ENCODE results near the gene GABPB1.

- TF ChIP-seq CTCF (conservative IDR thresholded peaks at IDR 0.05; ENCODE audit: low read depth, low read length) (no peak), EZH2 (IDR thresholded peaks at IDR 0.05; ENCODE audit: borderline replicate concordance, low read depth, low read length, poor library complexity, severe bottlenecking) (no peak)
These were observed 25.1 kb upstream of the GABPB1 start for GRCh38 chr15:50380089-50380488.
